RWPE1 (cell line): ENCODE data around the gene SH3BP4.

ENCODE experiments used
- CTCF ChIA-PET: fragments of 350-600 bp; sonication (Branson Sonifier 250); formaldehyde crosslinking; extraction: SDS; loops from one replicate; lab custom pipeline; 2021; lab: Yijun Ruan, JAX
- POLR2A ChIA-PET: fragments of 400-600 bp; formaldehyde crosslinking; extraction: SDS; loops from one replicate; lab custom pipeline; 2020; ENCODE audit warnings: antibody characterized with exemption; ENCODE audit not compliant: low non-redundant PET; lab: Yijun Ruan, JAX
- DNase-seq: peaks from one replicate; pipeline ENCODE4 v3.0.0; 2012; ENCODE audit warnings: low spot score
- H3K27ac ChIP-seq: fragments of 450-650 bp; 2 replicates; pipeline ENCODE4 v1.5.1; 2017
- CTCF ChIP-seq: fragments of 450-650 bp; conservative IDR thresholded peaks from 2 replicates; pipeline ENCODE4 v1.5.1; 2017; ENCODE audit warnings: low read depth, mild to moderate bottlenecking

The SH3BP4 gene

GRCh38 chr2:234912437-234912836 lies 39.4 kb upstream of the SH3BP4 start:
- POLR2A ChIA-PET: interaction anchor here (0.6 kb wide), 1 partner anchor 709 kb away, joined by 3 read pairs; no protein-coding TSS in a partner anchor
- H3K27ac ChIP-seq: no peak overlapping the region
- CTCF ChIA-PET: interaction anchor here (0.6 kb wide), 1 partner anchor 506 kb away, joined by 3 read pairs; no protein-coding TSS in a partner anchor
- TF ChIP-seq CTCF: no peak
- no peak for DNase-seq

DNA sequence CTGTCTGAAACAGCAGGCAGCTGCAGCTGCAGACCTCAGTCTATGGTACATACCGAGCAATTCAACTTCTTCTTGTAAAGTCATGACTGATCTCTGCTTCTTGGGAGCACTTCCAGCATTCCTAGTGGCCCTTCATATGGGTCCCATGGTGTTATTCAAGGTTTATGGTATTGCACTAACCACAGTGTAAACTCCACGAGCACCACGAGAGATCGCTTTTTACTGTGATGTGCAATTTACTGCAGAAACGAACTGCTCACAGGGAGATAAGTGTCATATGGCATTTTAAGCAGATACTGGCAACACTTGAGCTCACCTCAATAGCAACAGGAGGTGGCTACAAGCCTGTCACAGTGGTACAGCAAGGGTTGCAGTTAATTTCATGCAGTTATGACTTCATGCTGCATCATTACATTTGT lies 38.6 kb upstream of the SH3BP4 start:
- CTCF ChIA-PET: interaction anchor here (0.6 kb wide), 1 partner anchor 507 kb away, joined by 3 read pairs; no protein-coding TSS in a partner anchor
- TF ChIP-seq CTCF: no peak
- POLR2A ChIA-PET: no interaction called here
- no peak overlapping the region for H3K27ac ChIP-seq
- no peak for DNase-seq

DNA sequence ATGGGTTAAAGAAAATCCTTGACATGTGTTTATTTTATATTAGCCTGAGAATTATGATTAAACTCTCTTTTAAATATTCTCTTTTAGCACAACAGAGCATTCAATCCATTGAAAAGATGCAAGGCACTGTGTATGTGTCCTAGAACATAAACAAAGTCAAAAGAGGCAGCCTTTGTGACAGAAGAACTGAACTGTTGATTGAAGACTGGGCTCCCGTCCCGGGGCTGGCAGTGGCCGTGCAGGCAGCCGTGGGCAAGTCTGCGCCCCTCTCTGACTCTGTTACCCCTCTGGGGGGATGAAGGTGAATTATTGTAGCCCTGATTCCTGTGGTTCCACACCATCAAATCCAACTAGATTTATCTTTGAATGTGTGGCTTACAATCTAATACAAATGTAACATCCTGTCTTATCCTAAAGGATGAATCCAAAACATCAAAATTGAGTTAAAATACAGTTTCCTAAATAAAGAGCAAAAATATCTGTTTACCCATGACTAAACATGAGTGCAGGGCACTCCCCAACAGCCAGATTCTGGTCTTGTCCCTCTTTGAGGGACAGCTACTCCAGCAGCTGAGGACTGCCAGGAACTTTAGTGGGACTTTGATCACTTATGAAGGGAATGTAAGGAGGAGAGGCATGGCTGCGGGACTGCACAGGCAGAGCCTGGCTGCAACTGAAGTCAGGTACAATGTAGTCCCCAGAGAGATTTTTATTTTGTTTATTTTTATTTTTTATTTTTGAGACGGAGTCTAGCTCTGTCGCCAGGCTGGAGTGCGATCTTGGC lies 37.3 kb upstream of the SH3BP4 start:
- no peak for TF ChIP-seq CTCF
- ChIA-PET POLR2A (no interaction called here), CTCF (no interaction called here)
- no peak for DNase-seq
- H3K27ac ChIP-seq: no peak overlapping the region

DNA sequence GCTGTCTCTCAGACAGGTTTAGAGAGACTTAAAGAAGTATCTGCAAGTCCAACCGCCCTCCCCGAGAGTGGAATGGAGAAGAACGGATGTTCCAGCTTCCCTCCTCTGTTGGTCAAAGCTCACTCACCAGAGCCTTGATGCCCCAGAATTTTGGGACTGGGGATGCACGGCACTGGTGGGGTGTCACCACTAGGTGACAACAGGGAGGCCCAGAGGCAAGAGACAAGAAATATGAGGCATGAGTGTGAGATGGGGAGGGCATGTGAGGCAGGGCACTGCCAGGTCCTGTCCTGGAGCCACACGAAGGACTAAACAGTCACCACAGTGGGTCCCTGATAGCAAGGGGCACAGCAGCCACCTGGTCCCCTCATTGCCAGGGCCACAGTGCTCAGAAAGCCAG lies 35.1 kb upstream of the SH3BP4 start:
- CTCF ChIA-PET: interaction anchor here (0.7 kb wide), 1 partner anchor 14 kb away, joined by 3 read pairs; no protein-coding TSS in a partner anchor
- no peak for TF ChIP-seq CTCF
- H3K27ac ChIP-seq: no peak overlapping the region
- POLR2A ChIA-PET: no interaction called here
- DNase-seq: no peak

DNA sequence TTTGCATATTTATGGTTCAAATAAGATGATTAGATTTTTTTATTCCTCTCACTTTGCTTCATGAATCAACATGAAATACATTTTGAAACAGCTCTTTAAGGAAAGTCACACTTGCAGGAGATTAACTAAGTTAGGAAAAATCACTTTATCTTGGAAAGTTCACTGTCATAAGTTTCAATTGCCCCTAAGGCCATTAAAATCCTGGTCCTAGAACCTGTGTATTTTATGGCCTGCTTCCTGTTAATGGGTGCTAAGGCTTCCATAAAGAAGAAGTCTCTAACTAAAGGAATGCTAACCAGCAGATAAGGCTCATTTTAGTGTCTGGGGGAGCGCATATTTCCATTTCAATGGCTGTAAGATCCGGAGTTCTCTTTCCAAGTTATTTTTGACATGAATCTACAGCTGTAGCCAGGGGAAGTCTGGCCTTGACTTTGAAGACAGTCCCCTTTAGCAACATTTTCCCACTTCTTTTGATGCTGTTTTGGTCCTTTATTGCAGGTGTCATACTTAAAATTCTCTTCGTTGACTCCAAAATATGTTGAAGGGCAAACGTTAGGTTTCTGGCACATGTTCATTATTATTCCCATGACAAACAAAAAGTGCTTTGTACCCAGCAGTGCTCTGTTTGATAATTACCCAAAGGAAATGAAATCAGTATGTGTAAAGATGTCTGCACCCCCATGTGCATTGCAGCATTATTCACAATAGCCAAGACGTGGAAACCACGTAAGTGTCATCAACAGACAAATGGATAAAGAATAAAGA lies 34.4 kb upstream of the SH3BP4 start:
- ChIA-PET CTCF (no interaction called here), POLR2A (no interaction called here)
- no peak for DNase-seq
- no peak for TF ChIP-seq CTCF
- no peak overlapping the region for H3K27ac ChIP-seq

DNA sequence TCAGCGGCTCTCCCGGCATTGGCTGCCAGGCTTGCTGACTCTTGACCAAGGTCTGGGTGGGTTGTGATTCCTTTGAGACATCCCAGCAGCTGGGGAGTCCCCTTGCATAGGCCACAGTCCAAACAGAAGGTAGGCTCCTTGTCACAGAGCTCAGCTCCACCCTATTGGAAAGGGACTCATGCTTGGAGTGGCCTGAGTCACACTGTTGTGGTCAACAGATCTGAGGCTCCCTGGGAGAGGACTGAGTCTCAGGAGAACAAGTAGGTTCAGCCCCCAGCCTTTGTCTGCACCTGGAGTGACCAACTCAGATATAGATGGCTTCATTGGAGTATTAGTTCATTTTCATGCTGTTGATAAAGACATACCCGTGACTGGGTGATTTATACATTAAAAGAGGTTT lies 32.1 kb upstream of the SH3BP4 start:
- TF ChIP-seq CTCF: no peak
- ChIA-PET CTCF (interaction anchor here (0.8 kb wide), 1 partner anchor 14 kb away, joined by 3 read pairs; no protein-coding TSS in a partner anchor), POLR2A (no interaction called here)
- no peak overlapping the region for H3K27ac ChIP-seq
- DNase-seq: no peak
